GM18517 (cell line): ENCODE measurements around the gene SLCO4A1.

Source experiments
- ATAC-seq: cut with Tn5 transposase; IDR thresholded peaks from one replicate; pipeline ENCODE4 v1.9.1; 2021; ENCODE audit warnings: mild to moderate bottlenecking, moderate library complexity; ENCODE audit not compliant: unreplicated experiment

The SLCO4A1 gene

GRCh38 chr20:62650551-62651284 lies 8.4 kb downstream of the SLCO4A1 start:
- ATAC-seq: no peak

GRCh38 chr20:62651285-62652021 lies 9.2 kb downstream of the SLCO4A1 start:
- peak; percentile 62 for ATAC-seq

DNA sequence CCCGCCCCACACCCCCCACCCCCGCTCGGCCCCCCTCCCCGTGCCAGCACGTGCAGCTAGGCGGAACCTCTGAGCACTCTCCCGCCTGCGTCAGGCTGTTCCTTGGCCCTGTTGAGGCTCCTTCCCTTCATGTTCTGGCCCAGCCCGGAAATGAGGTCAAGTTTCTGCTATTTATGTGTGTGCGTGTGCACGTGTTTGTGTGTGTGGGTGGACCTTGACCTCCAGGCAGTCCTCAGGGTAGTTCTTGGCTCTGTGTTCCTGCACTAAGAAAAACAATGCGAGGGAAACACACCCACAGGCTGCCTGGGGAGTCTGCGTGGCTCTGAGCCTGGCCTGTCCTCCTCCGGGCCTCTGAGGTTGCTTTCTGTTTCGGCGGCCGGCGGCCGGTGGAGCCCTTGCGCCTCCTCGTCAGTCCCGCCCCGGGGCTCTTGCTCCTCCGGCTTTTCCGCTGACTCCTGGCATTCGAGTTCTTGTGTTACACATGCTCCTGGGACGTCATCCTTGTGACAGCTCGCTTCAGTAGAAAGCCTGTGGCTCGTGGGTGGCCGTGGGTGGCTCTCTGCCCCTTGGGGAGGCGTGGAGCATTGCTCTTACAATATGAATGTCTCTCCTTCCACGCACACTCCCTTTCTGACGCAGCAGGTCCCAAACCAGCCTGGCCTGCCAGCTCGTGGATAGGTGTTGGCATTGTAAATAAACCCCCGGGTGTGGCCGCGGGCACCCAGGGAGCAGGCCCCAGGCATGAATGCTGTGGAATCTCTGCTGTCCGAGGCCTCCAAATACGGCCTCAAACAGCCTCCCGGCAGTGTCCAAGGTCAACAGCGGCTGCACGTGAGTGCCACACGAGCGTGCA lies 10.0 kb downstream of the SLCO4A1 start:
- ATAC-seq: peak; percentile 78

GRCh38 chr20:62652894-62653305 lies 10.6 kb downstream of the SLCO4A1 start:
- no peak for ATAC-seq

DNA sequence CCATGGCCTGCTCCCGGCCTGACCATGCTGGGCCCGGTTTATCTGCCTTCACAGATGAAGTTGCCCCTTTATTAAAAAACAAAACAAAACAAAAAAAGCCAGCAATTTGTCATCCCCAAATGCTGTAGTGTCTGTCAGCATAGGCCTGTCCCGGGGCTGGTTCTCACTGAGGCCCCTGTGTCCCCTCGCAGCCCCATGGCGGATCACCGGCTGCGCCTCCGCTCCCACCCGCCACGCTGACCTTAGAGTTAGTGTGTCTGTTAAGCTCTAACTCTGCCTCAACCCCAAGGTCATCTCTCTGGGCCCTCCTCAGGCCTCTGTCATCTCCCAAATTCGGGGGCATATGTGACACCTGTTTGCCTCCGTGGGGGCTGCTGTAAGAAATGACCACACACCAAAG lies 11.1 kb downstream of the SLCO4A1 start:
- no peak for ATAC-seq

DNA sequence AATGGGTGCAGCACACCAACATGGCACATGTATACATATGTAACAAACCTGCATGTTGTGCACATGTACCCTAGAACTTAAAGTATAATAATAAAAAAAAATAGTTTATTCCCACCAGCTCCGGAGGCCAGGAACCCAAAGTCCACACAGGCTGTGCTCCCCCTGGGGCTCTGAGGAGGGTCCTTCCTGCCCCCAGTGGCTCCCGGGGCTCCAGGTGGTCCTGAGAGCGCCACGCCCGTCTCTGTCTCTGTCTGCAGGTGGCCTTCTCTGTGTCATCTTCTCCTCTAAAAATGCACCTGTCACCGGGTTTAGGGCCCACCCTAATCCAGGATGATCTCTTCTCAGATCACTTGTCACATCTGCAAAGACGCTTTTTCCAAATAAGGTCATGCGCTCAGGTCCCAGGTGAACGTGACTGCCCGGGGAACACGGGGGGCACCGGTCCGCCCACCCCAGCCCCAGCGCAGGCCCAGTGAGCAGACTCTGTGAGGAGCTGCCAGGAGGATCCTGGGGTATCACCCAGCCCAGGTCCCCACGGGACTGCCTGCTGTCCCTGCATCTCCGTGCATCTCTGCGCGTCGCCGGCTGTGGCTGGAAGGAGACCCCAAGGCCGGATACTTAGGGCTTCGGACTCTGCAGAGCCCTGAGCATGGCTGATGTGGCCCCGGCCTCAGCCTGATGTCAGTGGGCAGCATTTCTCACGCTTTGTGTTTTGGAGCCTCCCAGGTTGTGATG lies 11.8 kb downstream of the SLCO4A1 start:
- ATAC-seq: no peak

- no peak for ATAC-seq
Observed at GRCh38 chr20:62655282-62656196, 13.2 kb downstream of the SLCO4A1 start.

- no peak for ATAC-seq
Observed at GRCh38 chr20:62656197-62656918, 14.1 kb downstream of the SLCO4A1 start.

GRCh38 chr20:62656919-62657588 lies 14.8 kb downstream of the SLCO4A1 start:
- ATAC-seq: no peak

- ATAC-seq: no peak
Observed at GRCh38 chr20:62657589-62657942, 15.3 kb downstream of the SLCO4A1 start.

DNA sequence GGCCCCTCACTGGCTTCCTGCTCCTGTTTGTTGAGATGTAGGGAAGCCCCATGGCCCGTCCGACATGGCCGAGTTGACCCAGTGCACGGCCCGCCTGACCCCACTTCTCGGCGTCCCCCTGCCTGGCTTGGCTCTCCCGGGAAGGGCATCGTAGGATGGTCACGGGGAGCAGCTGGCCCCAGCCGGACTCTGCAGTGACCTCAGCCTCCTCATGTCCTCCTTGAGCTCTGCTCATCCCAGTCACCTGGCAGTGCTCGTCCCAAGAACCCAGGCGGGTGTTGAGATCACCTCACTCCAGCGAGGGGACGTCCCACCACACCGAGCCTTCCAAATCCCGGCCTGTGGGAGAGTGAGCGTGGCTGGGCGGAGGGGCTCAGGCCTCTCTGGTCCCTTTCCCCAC lies 15.7 kb downstream of the SLCO4A1 start:
- ATAC-seq: no peak

- ATAC-seq: no peak
Observed at GRCh38 chr20:62658593-62659178, 16.4 kb downstream of the SLCO4A1 start.

GRCh38 chr20:62659488-62660239 lies 17.4 kb downstream of the SLCO4A1 start:
- no peak for ATAC-seq

GRCh38 chr20:62660240-62660615 lies 17.9 kb downstream of the SLCO4A1 start:
- ATAC-seq: no peak

GRCh38 chr20:62660768-62661167 lies 18.5 kb downstream of the SLCO4A1 start:
- ATAC-seq: no peak

DNA sequence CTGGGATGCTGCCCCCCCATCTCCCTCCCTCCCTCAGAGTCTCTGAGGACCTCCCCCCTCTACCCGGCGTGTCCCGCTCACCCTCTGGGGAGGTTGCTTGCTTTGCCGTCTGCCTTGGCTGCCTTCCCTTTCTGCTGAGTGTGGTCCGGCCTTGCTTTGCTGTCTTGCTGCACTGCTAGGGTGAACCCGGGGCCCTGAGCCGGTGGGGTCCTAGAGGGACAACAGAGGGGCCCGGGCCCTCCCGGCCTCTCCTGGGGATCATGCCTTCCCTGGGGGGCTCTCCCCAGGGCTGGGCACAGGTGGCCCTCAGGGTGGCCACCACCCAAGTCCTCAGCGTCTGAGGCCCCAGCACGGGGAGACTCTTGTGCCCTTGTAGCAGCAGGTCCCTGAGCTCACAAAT lies 19.3 kb downstream of the SLCO4A1 start:
- ATAC-seq: no peak

DNA sequence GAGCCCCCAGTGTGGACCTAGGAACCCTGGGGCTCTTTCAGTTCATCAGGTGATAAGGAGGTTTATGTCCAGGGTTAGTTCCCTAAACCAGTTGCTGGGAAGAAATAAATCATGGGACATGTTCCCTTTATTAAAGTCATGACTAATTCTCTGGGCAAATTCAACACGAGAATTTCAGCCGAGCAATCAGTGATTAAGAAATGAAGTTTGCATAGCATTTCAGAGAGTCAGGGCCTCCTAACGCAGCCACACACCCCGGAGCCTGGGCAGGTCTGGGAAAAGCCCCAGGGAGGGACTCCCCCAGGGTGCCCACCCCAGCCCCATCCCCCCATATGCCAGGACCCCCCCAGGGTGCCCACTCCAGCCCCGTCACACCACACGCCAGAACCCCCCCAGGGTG lies 20.1 kb downstream of the SLCO4A1 start:
- ATAC-seq: no peak
